Smooth muscle cell (in vitro differentiated cells): ENCODE measurements around the gene MAMLD1. TPM values are rescaled to one million over a fixed set of nuclear protein-coding genes. Genes with fewer than 3 reads are reported as not detected.

Experiments
- DNase-seq: peaks from one replicate; lab custom pipeline; 2025; ENCODE audit not compliant: unreplicated experiment; lab: John Stamatoyannopoulos, UW
- H2AFZ ChIP-seq: fragments of 200-600 bp; sonication (generic); 2 replicates; pipeline ENCODE4 v1.6.0; 2016; ENCODE audit warnings: antibody characterized with exemption, low read depth, mild to moderate bottlenecking
- H3F3A ChIP-seq: fragments of 200-600 bp; sonication (generic); 2 replicates; pipeline ENCODE4 v1.6.0; 2017; ENCODE audit warnings: antibody characterized with exemption, low read depth
- H3K27ac ChIP-seq: fragments of 200-600 bp; sonication (generic); 2 replicates; pipeline ENCODE4 v1.5.1; 2016; ENCODE audit warnings: low read depth, mild to moderate bottlenecking
- H3K27me3 ChIP-seq: fragments of 200-600 bp; sonication (generic); 2 replicates; pipeline ENCODE4 v1.6.1; 2016; ENCODE audit warnings: low read depth, mild to moderate bottlenecking
- H3K36me3 ChIP-seq: fragments of 200-600 bp; sonication (generic); 2 replicates; pipeline ENCODE4 v1.5.1; 2016; ENCODE audit warnings: low read depth
- H3K4me1 ChIP-seq: fragments of 200-600 bp; sonication (generic); 2 replicates; pipeline ENCODE4 v1.5.1; 2016; ENCODE audit warnings: low read depth
- H3K4me2 ChIP-seq: fragments of 200-600 bp; sonication (generic); 2 replicates; pipeline ENCODE4 v1.6.0; 2016; ENCODE audit warnings: mild to moderate bottlenecking
- H3K4me3 ChIP-seq: fragments of 200-600 bp; sonication (generic); 2 replicates; pipeline ENCODE4 v1.5.1; 2016; ENCODE audit warnings: mild to moderate bottlenecking
- H3K79me2 ChIP-seq: fragments of 200-600 bp; sonication (generic); 2 replicates; pipeline ENCODE4 v1.6.0; 2016; ENCODE audit warnings: low read depth, mild to moderate bottlenecking
- H3K9ac ChIP-seq: fragments of 200-600 bp; sonication (generic); 2 replicates; pipeline ENCODE4 v1.6.0; 2016; ENCODE audit warnings: low read depth
- H3K9me3 ChIP-seq: fragments of 200-600 bp; sonication (generic); replicated peaks from 2 replicates; pipeline ENCODE4 v1.5.1; 2016; ENCODE audit warnings: low read depth
- H4K20me1 ChIP-seq: fragments of 200-600 bp; sonication (generic); 2 replicates; pipeline ENCODE4 v1.6.0; 2016; ENCODE audit warnings: low read depth
- CTCF ChIP-seq: fragments of 200-600 bp; sonication (generic); IDR thresholded peaks from 2 replicates; pipeline ENCODE4 v1.5.1; 2017; ENCODE audit warnings: borderline replicate concordance, mild to moderate bottlenecking, antibody characterized with exemption; ENCODE audit not compliant: insufficient read depth, poor library complexity, severe bottlenecking
- WGBS: methylation state at CpG from one replicate; pipeline ENCODE4 v1.1.7; 2016; ENCODE audit warnings: low lambda C conversion rate; 5-methylcytosine and 5-hydroxymethylcytosine counted together
- polyA plus RNA-seq: library from polyadenylated mRNA; unstranded; fragments of >200 nt; fragmentation: Nextera tagmentation; extraction: Ambion mirVana; gene quantifications from 2 replicates; pipeline ENCODE4 v1.2.1, GENCODE V29; 2016
- total RNA-seq: library from RNA; depleted of rRNA; stranded (reverse); fragments of >200 nt; gene quantifications from 2 replicates; pipeline ENCODE4 v1.2.3, GENCODE V29; 2014

MAMLD1 gene
- total and polyA plus RNA-seq, 2 experiments from 2014 or later = 2.4 to 3.8 TPM

- H3K27me3 ChIP-seq = no peaks in the 10 kb centered on the region
- H3K27ac ChIP-seq = no peak overlapping the region
- no peaks in the 10 kb centered on the region for H3K4me1 ChIP-seq
- H3K9me3 ChIP-seq = no peaks in the 10 kb centered on the region
- H3K36me3 ChIP-seq = no peaks in the 10 kb centered on the region
- 82% methylated on average over 1 of the region's 1 CpG for WGBS
- no peak overlapping the region for H3K9ac ChIP-seq
- no peaks in the 10 kb centered on the region for H3K79me2 ChIP-seq
- TF ChIP-seq CTCF = no peak
- H3K4me3 ChIP-seq = no peak overlapping the region
- DNase-seq = no peak
- no peaks in the 10 kb centered on the region for H4K20me1 ChIP-seq
- H3F3A ChIP-seq = no peaks in the 10 kb centered on the region
- H2AFZ ChIP-seq = no peak overlapping the region
- no peak overlapping the region for H3K4me2 ChIP-seq
Measured at GRCh38 chrX:150334100-150334499, 29.0 kb upstream of the MAMLD1 start.

GRCh38 chrX:150334981-150335380 is 28.1 kb upstream of the MAMLD1 start:
- no peak for DNase-seq
- H3K36me3 ChIP-seq = no peaks in the 10 kb centered on the region
- no peak for TF ChIP-seq CTCF
- H3K27me3 ChIP-seq = no peaks in the 10 kb centered on the region
- no peak overlapping the region for H3K9ac ChIP-seq
- H3K9me3 ChIP-seq = no peaks in the 10 kb centered on the region
- H3K79me2 ChIP-seq = no peaks in the 10 kb centered on the region
- no peaks in the 10 kb centered on the region for H3F3A ChIP-seq
- no peak overlapping the region for H2AFZ ChIP-seq
- no peak overlapping the region for H3K27ac ChIP-seq
- H3K4me2 ChIP-seq = no peak overlapping the region
- 70% methylated on average over 2 of the region's 2 CpGs for WGBS
- no peak overlapping the region for H3K4me3 ChIP-seq
- no peaks in the 10 kb centered on the region for H3K4me1 ChIP-seq
- H4K20me1 ChIP-seq = no peaks in the 10 kb centered on the region

GRCh38 chrX:150337026-150337425 is 26.1 kb upstream of the MAMLD1 start:
- no peak for DNase-seq
- Histone ChIP-seq H3K36me3 (no peaks in the 10 kb centered on the region), H3K79me2 (no peaks in the 10 kb centered on the region), H3K4me1 (no peaks in the 10 kb centered on the region), H3F3A (no peaks in the 10 kb centered on the region), H3K4me3 (no peak overlapping the region), H3K27ac (no peak overlapping the region), H3K9me3 (no peaks in the 10 kb centered on the region), H4K20me1 (no peaks in the 10 kb centered on the region), H3K9ac (no peak overlapping the region), H3K27me3 (no peaks in the 10 kb centered on the region), H3K4me2 (no peak overlapping the region), H2AFZ (no peak overlapping the region)
- WGBS = 89% methylated on average over 6 of the region's 6 CpGs
- no peak for TF ChIP-seq CTCF

- H3K36me3 ChIP-seq = no peaks in the 10 kb centered on the region
- TF ChIP-seq CTCF = no peak
- H3K4me2 ChIP-seq = no peak overlapping the region
- H3K27me3 ChIP-seq = no peaks in the 10 kb centered on the region
- H3K4me1 ChIP-seq = no peaks in the 10 kb centered on the region
- no peaks in the 10 kb centered on the region for H3K9me3 ChIP-seq
- 74% methylated on average over 4 of the region's 4 CpGs for WGBS
- no peak overlapping the region for H3K27ac ChIP-seq
- H3K4me3 ChIP-seq = no peak overlapping the region
- H2AFZ ChIP-seq = no peak overlapping the region
- H3K9ac ChIP-seq = no peak overlapping the region
- H3K79me2 ChIP-seq = no peaks in the 10 kb centered on the region
- no peak for DNase-seq
- no peaks in the 10 kb centered on the region for H3F3A ChIP-seq
- no peaks in the 10 kb centered on the region for H4K20me1 ChIP-seq
Measured at GRCh38 chrX:150337536-150337935, 25.6 kb upstream of the MAMLD1 start.
